Measurements from ENCODE around the gene CPLX1. TPM values are rescaled to one million over a fixed set of nuclear protein-coding genes. Genes with fewer than 3 reads are reported as not detected.
A peak's percentile ranks its signal among the peaks of the same experiment; 100 is the strongest.
"Not testable (repeated sequence)": the region's sequence is repeated elsewhere in the genome, so short reads cannot be mapped to it uniquely, and the experiment has no call there.

The CPLX1 gene
- total RNA-seq, 1 donor from 2014 or later: 4.4 TPM

DNA sequence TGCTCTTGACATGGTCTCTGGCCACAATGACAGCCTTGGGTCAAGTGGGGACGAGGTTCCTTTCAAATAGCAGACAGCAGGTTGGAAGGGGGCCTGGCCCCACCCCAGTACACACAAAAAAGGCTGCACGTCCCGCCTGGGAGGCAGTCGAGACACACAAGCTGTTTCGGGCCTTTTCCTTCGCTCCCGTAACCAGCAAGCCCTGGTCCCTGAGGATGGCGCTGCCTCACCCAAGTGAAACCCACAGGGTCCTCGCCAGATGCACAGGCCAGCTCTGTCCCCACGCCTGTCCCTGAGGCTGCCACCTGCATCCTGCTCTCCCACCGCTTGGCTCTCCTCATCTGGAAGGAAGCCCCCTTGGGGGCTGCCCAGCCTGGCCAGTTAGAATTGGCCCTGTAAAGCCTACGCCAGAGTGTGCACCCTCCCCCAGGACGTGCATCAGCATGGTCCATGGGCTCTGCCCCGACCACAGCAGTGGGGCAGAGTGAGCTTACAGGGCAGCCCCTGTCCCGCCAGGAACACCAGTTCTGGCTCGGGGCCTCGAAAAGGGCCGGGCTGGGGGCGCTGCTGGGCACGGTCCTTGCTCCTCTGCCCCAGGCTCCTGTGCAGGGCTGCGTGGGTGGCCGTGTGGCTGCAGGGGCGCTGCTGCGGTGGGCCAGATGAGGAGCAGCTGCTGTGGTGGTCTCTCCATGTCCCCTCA lies 2.0 kb downstream of the CPLX1 start:
- intact Hi-C loops (cut with micrococcal nuclease): no loop called here

DNA sequence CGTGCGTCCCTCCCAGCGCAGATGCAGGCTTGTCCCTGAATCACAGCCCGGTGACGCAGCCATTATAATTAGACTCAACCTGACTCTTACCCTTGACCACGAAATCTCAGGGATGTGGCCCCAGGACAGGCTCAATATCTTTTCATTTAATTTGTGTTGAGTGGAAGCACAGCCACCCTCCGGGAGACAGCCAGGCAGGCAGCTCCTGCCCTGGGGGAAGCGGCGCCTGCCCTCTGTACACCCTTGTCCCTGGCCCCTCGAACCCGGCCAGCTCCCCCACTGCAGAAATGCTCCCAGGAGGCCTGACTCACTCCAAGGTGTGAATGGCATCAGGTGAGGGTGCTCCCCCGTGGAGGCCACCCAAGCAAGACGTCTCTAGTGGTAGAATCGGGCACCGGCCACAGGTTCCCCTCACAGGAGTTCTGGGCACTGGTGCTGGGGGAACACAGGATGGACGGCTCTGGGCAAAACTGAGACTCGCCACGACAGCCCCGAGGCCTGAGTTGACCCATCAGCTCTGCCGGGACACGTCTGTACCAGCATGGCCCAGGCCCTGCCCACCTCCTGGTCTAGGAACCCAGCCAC lies 2.7 kb downstream of the CPLX1 start:
- intact Hi-C loops (cut with micrococcal nuclease): no loop called here
- ATAC-seq (no peak), DNase-seq (no peak)

More for the DNA sequence above, 2.0 kb downstream of the CPLX1 start:
- ATAC-seq: no peak
- DNase-seq: no peak

DNA sequence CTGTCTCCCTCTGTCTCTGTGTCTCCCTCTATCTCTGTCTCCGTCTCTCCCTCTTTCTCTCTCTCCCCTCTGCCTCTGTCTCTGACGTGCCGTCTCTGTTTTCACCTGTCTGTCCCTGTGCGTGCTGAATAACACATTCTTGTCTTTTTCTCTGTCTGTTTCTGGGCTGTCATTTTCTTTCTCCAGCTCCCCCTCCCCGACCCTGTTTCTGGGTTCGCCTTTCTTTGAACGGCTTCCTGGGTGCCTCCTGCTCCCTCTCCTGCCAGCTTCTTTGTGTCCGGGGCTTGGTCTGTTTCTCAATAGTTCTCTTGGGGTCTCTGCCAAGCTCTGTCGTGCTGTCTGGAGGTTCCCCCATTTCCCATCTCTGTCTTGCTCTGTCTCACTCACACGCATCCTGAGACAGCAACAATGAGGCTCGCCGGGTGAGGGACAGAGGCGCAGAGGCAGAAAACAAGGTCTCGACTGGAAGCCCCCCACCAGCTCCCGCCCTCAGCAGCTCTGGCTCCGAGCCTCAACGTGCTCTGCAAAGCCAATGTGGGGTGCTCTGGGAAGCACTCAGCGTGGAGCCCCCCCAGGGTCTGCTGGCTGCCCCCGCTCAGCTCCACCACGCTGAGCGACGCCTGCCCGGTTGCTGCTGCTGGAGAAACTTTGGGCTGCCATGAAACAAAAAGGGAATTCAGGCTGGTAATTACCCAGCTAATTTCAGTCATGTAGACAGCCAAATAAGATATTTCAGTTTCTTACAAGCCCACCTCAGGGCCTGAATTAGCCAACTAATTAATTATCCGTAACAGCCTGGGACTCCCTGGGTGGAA lies 3.4 kb downstream of the CPLX1 start:
- ATAC-seq (no peak), DNase-seq (no peak)
- intact Hi-C loops (cut with micrococcal nuclease): no loop called here

DNA sequence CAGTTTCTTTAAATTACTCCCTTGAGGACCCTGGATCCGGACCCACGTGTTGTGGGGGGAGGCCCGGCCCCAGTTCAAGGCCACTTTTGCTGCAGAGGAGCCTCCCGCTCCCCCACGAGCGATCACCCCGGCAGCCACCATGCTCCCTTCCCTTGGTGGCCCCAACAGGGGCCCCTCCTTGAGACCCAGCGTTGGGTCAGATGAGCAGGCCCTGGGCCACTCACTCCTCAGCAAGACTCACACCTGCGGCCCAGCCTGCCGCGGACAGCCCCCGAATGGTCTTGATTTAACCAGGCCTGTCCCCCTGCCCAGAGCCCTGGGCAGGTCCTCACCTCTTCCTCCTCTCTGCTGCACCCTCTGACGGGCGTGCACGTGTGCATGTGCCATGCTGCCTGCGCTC lies 4.3 kb downstream of the CPLX1 start:
- ATAC-seq (no peak), DNase-seq (no peak)
- intact Hi-C loops (cut with micrococcal nuclease): no loop called here

DNA sequence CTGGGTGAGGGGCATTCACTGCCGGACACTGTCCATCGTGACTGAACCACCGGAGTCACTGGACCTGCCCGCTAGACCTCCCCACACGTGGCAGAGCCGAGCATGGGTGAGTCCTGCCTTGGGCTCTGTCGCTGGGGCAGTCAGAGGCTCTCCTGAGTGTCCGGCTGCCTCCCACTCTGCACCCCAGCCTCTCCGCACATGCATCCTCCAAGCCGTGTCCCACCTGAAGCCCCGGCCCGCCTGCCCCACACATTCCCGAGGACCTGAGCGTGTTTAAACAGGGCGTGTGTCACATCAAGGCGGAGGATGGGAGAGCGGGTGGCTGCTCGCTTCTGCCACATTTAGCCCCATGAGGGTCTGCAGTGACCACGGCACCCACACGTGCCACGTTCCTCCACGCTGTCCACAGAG lies 4.7 kb downstream of the CPLX1 start:
- DNase-seq (no peak), ATAC-seq (no peak)
- intact Hi-C loops (cut with micrococcal nuclease): no loop called here

DNA sequence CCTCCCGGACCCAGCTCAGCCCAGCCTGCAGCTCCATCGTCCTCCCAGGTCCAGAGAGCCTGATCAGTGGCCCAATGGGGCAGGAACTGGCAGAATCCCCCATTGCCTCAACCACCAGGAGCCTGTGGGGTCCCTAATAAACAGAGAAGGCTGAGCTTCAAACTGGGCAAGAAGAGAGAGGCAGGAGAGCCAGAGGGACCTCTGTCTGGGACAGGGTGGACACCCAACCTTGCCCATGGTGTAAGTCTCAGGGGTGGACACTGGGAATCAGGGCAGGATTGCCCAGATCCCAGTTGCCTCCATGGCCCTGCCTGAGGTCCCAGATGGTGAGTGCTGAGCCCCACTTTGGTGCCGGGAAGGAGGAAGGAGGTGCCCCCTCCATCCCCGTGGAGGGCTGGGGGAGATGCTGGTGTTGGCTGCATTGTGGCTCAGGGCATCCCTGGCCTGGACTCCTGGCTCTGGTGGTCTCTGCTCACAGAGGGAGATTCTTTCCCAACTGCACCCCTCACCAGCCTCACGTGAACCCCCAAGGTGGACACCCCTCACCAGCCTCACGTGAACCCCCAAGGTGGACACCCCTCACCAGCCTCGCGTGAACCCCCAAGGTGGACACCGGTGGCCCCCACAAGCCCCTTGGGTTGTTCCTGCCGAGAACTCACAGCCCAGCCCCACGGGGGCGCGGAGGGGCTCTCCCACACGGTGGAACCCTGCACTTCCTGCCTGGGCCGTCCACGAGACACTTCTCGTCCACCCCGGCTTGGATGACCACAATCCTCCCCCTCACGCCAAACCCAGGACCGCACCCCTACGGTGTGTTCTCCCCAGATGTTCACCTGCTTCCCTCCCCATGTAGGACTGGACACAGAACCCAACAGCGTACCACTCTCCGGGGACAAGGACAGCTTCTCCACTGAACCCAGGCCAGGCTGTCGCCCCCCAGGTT lies 5.4 kb downstream of the CPLX1 start:
- intact Hi-C loops (cut with micrococcal nuclease): no loop called here
- DNase-seq (no peak), ATAC-seq (no peak)

DNA sequence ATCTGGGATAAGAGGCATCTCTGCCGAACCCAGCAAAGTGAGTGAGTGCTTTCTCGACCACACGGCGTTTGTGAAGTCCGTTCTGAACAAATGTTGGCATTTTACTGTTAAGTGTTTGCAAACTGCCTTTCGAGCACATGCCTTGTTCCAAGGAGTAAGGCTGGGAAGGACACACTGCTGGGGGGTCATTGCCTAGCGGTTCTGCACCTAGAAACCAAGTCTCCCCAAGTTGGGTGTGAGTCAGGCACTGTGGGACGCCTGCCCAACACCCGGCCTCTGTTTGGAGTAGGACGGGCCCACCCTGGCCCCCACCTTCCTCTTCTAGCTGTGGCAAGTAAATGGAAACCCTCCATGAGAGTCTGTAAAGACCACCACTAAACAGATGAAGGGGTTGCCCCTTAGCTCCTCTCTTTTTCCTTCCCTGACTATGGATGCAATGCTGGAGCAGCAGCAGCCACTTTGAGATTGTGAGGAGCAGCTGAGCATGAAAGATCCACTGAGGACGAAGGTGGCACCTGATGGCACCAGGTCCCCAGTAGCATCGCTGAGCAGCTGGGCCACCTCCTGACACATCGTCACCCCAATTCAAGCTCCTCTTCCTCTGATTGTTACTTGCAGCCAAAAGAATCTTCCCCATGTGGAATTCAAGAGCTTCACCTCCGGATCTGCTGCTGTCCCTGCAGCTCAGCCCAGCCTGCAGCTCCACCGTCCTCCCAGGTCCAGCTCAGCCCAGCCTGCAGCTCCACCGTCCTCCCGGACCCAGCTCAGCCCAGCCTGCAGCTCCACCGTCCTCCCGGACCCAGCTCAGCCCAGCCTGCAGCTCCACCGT lies 6.3 kb downstream of the CPLX1 start:
- intact Hi-C loops (cut with micrococcal nuclease): no loop called here
- DNase-seq (no peak), ATAC-seq (no peak)

DNA sequence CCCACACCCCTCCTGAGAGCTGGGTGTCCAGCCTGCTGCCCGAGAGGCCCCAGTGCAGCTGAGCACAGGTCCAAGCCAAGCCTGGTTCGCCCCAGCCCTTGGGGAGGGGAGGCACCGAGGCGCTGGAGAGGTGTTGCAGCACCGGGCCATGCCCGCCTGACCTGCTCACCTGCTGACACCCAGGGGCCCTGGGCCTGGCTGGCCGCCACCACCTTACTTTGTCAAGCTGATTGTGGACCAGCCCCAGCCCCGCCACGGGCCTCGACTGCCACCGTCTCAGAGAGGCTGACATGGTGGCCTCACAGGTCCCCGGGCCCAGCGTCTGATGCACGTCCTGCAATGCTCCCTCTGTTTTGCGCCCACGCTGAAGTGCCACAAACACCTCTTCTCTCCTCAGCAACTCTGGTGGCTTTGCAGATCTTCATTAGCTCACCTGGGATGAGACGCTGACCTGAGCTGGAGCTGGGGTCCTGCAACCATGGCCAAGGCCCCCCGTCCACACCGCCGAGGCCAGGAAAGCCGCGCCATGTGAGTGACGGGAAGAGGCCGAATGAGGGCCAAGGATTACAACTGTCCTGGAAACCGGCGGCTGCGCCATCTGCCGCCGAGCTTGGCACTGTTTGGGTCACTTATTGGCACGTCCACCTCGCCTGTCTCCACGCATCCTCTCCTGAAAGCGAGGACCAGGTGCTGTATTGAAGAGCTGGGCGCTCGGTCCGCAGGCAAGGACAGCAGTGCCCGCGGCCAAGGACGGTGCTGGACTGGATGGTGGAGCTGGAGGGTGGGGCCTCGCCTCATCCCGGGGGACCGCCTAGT lies 7.6 kb downstream of the CPLX1 start:
- DNase-seq (no peak), ATAC-seq (no peak)
- intact Hi-C loops (cut with micrococcal nuclease): no loop called here

DNA sequence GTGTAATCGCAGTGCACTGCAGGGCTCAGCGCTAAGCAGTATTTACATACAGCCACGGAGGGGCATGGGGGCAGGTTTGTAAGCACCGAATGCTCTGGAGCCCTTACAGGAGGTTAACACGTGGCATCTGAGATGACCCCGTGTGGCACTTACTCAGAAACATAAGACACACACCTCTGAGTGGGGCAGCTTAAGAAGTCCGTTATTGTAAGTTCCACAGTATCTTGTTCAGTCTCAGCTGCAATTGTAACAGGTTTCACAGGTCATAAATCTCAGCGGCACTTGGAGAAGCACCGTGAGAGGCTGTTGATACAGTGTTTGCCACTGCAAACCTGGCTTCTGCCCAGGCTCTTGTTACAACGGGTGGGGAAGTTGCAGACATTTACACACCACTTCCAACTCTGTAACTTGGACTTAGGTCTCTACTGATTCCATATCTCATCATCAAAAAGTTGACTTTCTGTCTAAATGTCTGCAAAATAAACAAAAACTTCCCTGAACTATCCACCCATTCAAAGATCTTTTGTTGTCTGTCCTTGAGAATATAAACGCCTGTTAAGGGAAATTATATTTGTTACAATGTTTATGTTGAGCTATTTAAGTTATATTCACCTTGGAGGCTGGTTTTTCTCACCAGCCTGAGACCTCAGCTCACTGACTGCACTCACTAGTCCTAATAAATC lies 10.3 kb downstream of the CPLX1 start:
- intact Hi-C loops (cut with micrococcal nuclease): no loop called here
- no peak for DNase-seq
- ATAC-seq: no peak

DNA sequence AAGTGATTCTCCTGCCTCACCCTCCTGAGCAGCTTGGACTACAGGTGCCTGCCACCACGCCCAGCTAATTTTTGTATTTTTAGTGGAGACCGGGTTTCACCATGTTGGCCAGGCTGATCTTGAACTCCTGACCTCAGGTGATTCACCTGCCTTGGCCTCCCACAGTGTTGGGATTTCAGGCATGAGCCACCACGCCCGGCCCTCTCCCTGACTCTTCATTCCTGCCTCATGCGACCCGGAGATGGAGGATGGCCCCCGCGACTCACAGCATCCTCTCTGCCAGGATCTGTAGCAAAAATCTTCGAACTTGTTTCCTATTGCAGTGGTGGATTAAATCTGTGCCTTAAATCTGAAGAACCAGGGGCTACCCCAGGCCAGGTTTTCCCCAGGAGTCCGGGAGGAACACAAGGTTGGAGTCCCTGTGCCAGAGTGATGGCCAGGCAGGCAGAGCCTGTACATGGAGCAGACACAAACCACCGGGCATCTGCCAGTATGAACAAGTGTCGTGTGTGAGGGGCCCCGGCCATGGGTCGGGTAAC lies 11.5 kb downstream of the CPLX1 start:
- DNase-seq: no peak
- intact Hi-C loops (cut with micrococcal nuclease): no loop called here

DNA sequence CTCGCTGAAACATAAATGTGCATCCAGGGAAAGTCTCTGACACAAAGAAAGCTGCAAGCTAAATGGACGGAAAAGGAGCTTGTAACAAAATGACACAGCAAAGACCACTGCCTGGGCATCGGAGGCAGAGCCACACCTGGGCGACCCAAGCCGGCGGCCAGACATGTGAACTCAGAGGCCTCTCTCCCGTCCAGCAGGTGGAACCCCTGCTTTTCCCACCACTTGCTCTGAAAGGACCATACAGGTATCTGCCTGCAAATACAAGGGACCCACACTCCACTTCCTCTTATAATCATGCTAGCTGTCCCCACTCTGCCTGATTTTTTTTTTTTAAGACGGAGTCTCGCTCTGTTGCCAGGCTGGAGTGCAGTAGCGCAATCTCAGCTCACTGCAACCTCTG lies 12.0 kb downstream of the CPLX1 start:
- no peak for DNase-seq
- ATAC-seq: no peak
- intact Hi-C loops (cut with micrococcal nuclease): no loop called here

More for the DNA sequence above, 11.5 kb downstream of the CPLX1 start:
- no peak for ATAC-seq

DNA sequence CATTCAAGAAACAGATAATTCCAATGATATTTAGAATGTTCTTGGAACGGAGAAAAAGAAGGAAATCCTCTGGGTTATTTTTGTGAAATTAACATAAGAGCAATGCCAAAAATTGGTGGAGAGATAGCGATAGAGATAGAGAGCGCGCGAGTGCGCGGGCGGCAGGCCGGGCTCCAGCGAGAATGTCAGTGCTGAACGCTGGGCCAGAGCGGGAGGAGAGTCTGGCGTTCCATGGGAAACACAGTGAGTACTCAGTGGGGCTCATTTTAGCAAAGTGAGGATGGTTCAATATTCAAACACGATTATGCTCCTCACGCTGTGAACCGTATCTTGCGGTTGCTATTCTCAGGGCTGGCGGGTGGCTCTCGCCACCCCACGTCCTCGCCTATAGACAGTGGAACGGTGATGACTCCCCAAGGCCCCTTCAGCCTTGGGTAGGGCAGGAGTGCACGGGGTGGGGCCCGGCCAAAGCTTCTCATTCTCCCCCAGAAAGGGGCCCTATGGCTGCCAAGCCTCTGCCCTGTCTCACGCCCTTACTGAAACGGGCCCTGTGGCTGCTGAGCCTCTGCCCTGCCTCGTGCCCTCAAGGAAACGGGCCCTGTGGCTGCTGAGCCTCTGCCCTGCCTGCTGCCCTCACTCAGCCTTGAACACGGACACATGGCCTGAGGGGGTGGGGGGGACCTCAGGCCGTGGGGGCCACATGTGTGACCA lies 16.9 kb downstream of the CPLX1 start:
- intact Hi-C loops (cut with micrococcal nuclease): no loop called here
- DNase-seq: no peak
- ATAC-seq: peak; percentile 35

DNA sequence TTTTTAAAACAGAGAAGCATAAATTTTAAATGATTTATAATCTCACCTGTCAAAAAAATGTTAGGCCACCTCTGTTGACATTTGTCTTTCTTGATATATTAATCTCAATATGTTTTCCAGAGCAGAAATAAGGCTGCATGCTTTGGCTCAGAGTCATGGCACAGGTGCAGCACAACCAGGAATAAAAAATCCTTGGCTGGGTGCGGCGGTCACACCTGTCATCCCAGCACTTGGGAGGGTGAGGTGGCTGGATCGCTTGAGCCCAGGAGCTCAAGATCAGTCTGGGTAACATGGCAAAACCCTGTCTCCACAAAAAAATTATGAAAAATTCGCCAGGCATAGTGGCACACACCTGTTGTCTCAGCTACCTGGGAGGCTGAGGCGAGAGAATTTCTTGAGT lies 18.1 kb downstream of the CPLX1 start:
- no peak for ATAC-seq
- intact Hi-C loops (cut with micrococcal nuclease): no loop called here

DNA sequence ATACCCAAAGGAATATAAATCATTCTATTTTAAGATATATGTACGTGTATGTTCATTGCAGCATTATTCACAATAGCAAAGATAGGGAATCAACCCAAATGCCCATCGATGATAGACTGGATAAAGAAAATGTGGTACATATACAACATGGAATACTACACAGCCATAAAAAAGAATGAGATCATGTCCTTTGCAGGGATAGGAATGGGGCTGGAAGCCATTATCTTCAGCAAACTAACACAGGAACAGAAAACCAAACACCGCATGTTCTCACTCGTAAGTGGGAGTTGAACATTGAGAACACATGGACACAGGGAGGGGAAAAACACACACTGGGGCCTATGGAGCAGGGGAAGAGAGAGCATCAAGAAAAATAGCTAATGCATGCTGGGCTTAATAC lies 18.9 kb downstream of the CPLX1 start:
- ATAC-seq; intact Hi-C loops (cut with micrococcal nuclease); DNase-seq: not testable (repeated sequence)

More for the DNA sequence above, 18.1 kb downstream of the CPLX1 start:
- DNase-seq: no peak

DNA sequence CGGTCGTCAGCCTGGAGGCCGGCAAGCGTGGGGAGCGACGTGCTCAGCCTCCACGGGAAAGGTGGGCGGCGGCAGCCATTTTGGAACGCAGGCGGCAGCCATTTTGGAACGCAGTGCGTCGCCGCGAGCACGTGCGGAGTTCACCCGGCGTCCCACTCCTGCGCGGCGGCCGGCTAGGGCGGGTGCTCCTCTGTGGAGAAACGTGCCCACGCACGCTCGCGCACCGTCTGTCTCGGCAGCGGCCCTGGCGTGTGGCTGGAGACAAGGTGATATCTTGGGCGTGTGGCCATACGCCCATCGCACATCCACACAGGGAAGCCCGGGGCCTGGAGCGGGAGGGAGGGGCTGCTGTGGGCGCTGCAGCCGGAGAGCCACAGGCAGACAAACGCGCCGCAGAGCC lies 21.1 kb downstream of the CPLX1 start:
- DNase-seq (no peak), ATAC-seq (no peak)
- intact Hi-C loops (cut with micrococcal nuclease): no loop called here

DNA sequence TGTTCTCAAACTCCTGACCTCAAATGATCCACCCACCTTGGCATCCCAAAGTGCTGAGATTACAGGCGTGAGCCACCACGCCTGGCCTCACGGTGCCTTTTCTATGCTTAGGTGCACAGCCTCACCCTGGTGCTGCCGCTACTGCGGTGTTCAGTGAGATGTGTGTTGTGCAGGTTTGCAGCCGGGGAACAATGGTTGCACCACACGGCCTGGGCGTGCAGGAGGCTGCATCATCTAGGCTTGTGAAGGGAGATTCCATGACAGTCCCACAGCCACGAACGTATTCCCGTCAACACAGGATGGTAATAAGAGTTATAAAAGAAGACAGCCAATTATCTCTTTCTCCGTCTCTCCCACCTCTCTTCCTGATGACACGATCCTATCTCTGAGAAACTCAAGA lies 22.0 kb downstream of the CPLX1 start:
- DNase-seq (no peak), ATAC-seq (no peak)
- intact Hi-C loops (cut with micrococcal nuclease): no loop called here

Measured in left ventricle myocardium superior (tissue), 1 donor.